ENCODE data around the gene MMAB. TPM values are rescaled to one million over a fixed set of nuclear protein-coding genes. Genes with fewer than 3 reads are reported as not detected.

Gene MMAB
- total and polyA plus RNA-seq, 2 donors (not counting 3 experiments of a cell fraction or from before 2014, with no cell fraction given), result 39.1 to 46.0 TPM

- no peak overlapping the region for H3K27ac ChIP-seq (ENCODE audit: insufficient read depth, low read depth, low read length)
- no peaks in the 10 kb centered on the region for H3K4me1 ChIP-seq (ENCODE audit: control insufficient read depth, extremely low read depth, insufficient read depth, low read length)
- ChIA-PET CTCF (no interaction called here), POLR2A (no interaction called here)
- no peak overlapping the region for H3K4me2 ChIP-seq (ENCODE audit: insufficient read depth, low read length)
- no peak overlapping the region for H3K4me3 ChIP-seq (replicated peaks in 1 of 3; ENCODE audit: insufficient read depth in 1 of 3, low read depth in 1 of 3, low read length in 3 of 3)
- dilution Hi-C loops (cut with MboI; ENCODE audit: extremely low pct_ligation_motif_present, low sequenced_read_pairs), result no loop called here
- intact Hi-C loops (cut with micrococcal nuclease), result no loop called here
- no peaks in the 10 kb centered on the region for H3K9me3 ChIP-seq (replicated peaks; ENCODE audit: control insufficient read depth, insufficient read depth, low read length)
- H2AFZ ChIP-seq (ENCODE audit: low read depth, low read length), result no peak overlapping the region
- no TSS peak for BruUV-seq (replicated peaks)
- peaks cover 0 to 11% of the 10 kb centered on the region in 2 experiments for H3K27me3 ChIP-seq (ENCODE audit: control insufficient read depth in 2 of 2, insufficient read depth in 2 of 2, low read length in 2 of 2)
- no peaks in the 10 kb centered on the region for H3K79me2 ChIP-seq (ENCODE audit: control insufficient read depth, insufficient read depth, low read length)
- DNase-seq (ENCODE audit: low read depth, low spot score) (no peak), FAIRE-seq (no peak)
- H3K36me3 ChIP-seq (ENCODE audit: control insufficient read depth in 2 of 2, extremely low read depth in 1 of 2, insufficient read depth in 2 of 2, low read length in 2 of 2), result no peaks in the 10 kb centered on the region
- H3K9ac ChIP-seq (replicated peaks; ENCODE audit: extremely low read depth, insufficient read depth, low read length), result no peak overlapping the region
- no peak for TF ChIP-seq CTCF (IDR thresholded peaks at IDR 0.05; ENCODE audit: extremely low read depth in 1 of 2, insufficient read depth in 1 of 2, low read depth in 1 of 2, low read length in 2 of 2)
- no peak for TF ChIP-seq GATA2 (IDR thresholded peaks at IDR 0.05; ENCODE audit: insufficient read depth, insufficient read length, low read depth, low read length)
- no peak for TF ChIP-seq EZH2 (IDR thresholded peaks at IDR 0.05; ENCODE audit: borderline replicate concordance, low read depth, low read length, severe bottlenecking)
- no peak for TF ChIP-seq POLR2A (IDR thresholded peaks at IDR 0.05; ENCODE audit: low read depth, low read length)
- no peak for TF ChIP-seq POLR2AphosphoS5 (IDR thresholded peaks at IDR 0.05; ENCODE audit: insufficient read depth, low read depth, low read length)
- no peak for TF ChIP-seq JUN (IDR thresholded peaks at IDR 0.05; ENCODE audit: borderline replicate concordance, insufficient read depth, insufficient read length, low read depth)
- TF ChIP-seq MAX (IDR thresholded peaks at IDR 0.05; ENCODE audit: insufficient read depth, insufficient read length), result no peak
- TF ChIP-seq MYC (IDR thresholded peaks at IDR 0.05; ENCODE audit: low read depth, low read length), result no peak
- TF ChIP-seq FOS (IDR thresholded peaks at IDR 0.05; ENCODE audit: borderline replicate concordance, insufficient read depth, low read length), result no peak
- no peaks in the 10 kb centered on the region for H4K20me1 ChIP-seq (replicated peaks; ENCODE audit: control insufficient read depth, extremely low read depth, insufficient read depth, low read length)
- H3K9me1 ChIP-seq (replicated peaks; ENCODE audit: control insufficient read depth, extremely low read depth, insufficient read depth, low read length), result no peaks in the 10 kb centered on the region
Measured at GRCh38 chr12:109615556-109616229, 42.4 kb upstream of the MMAB start.

Measured in endothelial cell of umbilical vein (primary cell).